Measurements from ENCODE around the gene PLCB2. TPM values are rescaled to one million over a fixed set of nuclear protein-coding genes. Genes with fewer than 3 reads are reported as not detected.

The PLCB2 gene
- total and polyA plus RNA-seq, 9 of the 15 experiments (the other 6 are each of a cell fraction or from before 2014, with no cell fraction given), result 0.37 to 12.3 (median 8.0) TPM

- peak; percentile 90; the same call in 1 of the 2 replicates for TF ChIP-seq TGIF2 (CRISPR knock-in tag; IDR thresholded peaks at IDR 0.05)
- TF ChIP-seq CBX5 (IDR thresholded peaks at IDR 0.05; ENCODE audit: borderline replicate concordance, low read depth), result no peak
- TF ChIP-seq CEBPB (tag; IDR thresholded peaks at IDR 0.05), result no peak
- no peak for TF ChIP-seq MCM3 (IDR thresholded peaks at IDR 0.05)
- TF ChIP-seq HSF4 (CRISPR knock-in tag; IDR thresholded peaks at IDR 0.05; ENCODE audit: borderline replicate concordance), result no peak
- TF ChIP-seq ZC3H11A (IDR thresholded peaks at IDR 0.05; ENCODE audit: low read depth, low read length), result no peak
- no peak for TF ChIP-seq THRB (CRISPR knock-in tag; conservative IDR thresholded peaks at IDR 0.05)
- TF ChIP-seq CHD7 (IDR thresholded peaks at IDR 0.05; ENCODE audit: low read depth, low read length), result no peak
- TF ChIP-seq RFX5 (IDR thresholded peaks at IDR 0.05; ENCODE audit: low read depth, low read length), result no peak
- no peak for TF ChIP-seq ZNF184 (CRISPR knock-in tag; IDR thresholded peaks at IDR 0.05)
- TF ChIP-seq MCM5 (IDR thresholded peaks at IDR 0.05; ENCODE audit: low read depth), result no peak
- TF ChIP-seq MECOM (CRISPR knock-in tag; IDR thresholded peaks at IDR 0.05), result no peak
- peak; percentile 80; the same call in 1 of the 2 replicates for TF ChIP-seq E2F1 (CRISPR knock-in tag; IDR thresholded peaks at IDR 0.05)
Measured at GRCh38 chr15:40323239-40323952, 15.7 kb upstream of the PLCB2 start, which contains the start of gene INAFM2 (continued).
